OCI-LY7 (cell line): ENCODE data around the gene RNF130.

ENCODE experiments used
- EZH2phosphoT487 ChIP-seq: fragments of 200-600 bp; sonication (generic); IDR thresholded peaks from 2 replicates; pipeline ENCODE4 v1.6.1; 2018; ENCODE audit warnings: low read depth, borderline replicate concordance, mild to moderate bottlenecking, mixed run types, antibody characterized with exemption, low read length, moderate library complexity, mixed read lengths
- TF ChIP-seq, protein P1 (sequence below): fragments of 200-600 bp; sonication (generic); conservative IDR thresholded peaks from 2 replicates; pipeline ENCODE4 v1.5.1; 2014; ENCODE audit warnings: mild to moderate bottlenecking, antibody characterized with exemption, low read length, moderate library complexity, mixed read lengths

DNA sequence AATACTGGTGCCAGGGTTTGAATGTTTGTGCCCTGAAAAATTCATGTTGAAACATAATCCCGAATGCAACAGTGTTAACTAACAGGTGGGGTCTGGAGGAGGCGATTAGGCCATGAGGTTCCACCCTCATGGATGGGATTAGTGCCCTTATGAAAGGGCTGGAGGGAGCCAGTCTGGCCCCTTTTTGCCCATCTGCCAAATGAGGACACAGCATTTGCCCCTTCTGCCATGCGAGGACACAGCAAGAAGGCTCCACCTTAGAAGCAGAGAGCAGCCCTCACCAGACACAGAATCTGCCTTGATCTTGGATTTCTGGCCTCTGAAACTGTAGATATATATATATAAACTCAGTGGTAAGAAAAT is 32.6 kb upstream of the RNF130 start:
- no peak for TF ChIP-seq EZH2phosphoT487
- TF ChIP-seq, protein P1, sequence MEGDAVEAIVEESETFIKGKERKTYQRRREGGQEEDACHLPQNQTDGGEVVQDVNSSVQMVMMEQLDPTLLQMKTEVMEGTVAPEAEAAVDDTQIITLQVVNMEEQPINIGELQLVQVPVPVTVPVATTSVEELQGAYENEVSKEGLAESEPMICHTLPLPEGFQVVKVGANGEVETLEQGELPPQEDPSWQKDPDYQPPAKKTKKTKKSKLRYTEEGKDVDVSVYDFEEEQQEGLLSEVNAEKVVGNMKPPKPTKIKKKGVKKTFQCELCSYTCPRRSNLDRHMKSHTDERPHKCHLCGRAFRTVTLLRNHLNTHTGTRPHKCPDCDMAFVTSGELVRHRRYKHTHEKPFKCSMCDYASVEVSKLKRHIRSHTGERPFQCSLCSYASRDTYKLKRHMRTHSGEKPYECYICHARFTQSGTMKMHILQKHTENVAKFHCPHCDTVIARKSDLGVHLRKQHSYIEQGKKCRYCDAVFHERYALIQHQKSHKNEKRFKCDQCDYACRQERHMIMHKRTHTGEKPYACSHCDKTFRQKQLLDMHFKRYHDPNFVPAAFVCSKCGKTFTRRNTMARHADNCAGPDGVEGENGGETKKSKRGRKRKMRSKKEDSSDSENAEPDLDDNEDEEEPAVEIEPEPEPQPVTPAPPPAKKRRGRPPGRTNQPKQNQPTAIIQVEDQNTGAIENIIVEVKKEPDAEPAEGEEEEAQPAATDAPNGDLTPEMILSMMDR: no peak
